GM23248 (cell line): ENCODE measurements around the gene IQUB.

Experiments used
- EZH2 ChIP-seq: fragments of 200-600 bp; sonication (generic); IDR thresholded peaks from 2 replicates; pipeline ENCODE4 v1.6.1; 2018; ENCODE audit warnings: antibody characterized with exemption, mild to moderate bottlenecking; ENCODE audit not compliant: insufficient read depth, poor library complexity, severe bottlenecking
- EZH2phosphoT487 ChIP-seq: fragments of 200-600 bp; sonication (generic); IDR thresholded peaks from 2 replicates; pipeline ENCODE4 v1.6.1; 2018; ENCODE audit warnings: antibody characterized with exemption, moderate library complexity, mild to moderate bottlenecking, low read depth; ENCODE audit not compliant: insufficient read depth

- no peak for TF ChIP-seq EZH2
- TF ChIP-seq EZH2phosphoT487: no peak
Observed at GRCh38 chr7:123437447-123437995, 96.9 kb downstream of the IQUB start.
